GOT3 (cell line): ENCODE measurements around the gene ABCB6.

Source experiments
- DNase-seq: peaks from one replicate; lab custom pipeline; 2025; ENCODE audit warnings: mixed read lengths; lab: John Stamatoyannopoulos, UW

Gene ABCB6

GRCh38 chr2:219245148-219245898, 26.6 kb upstream of the ABCB6 start, which contains the start of the genes GLB1L and STK16:
TSS of gene GLB1L (minus strand) at chr2:219245444. CDS start at chr2:219243573, 1,871 bp downstream.
TSS of gene STK16 (plus strand) at chr2:219245479. CDS start at chr2:219246000, 521 bp downstream.
- peak; percentile 74 for DNase-seq

GRCh38 chr2:219244789-219245147, 26.0 kb upstream of the ABCB6 start:
- no peak for DNase-seq

- no peak for DNase-seq
Observed at GRCh38 chr2:219243291-219243761, 24.6 kb upstream of the ABCB6 start.

GRCh38 chr2:219234331-219234730, 15.6 kb upstream of the ABCB6 start:
- no peak for DNase-seq

GRCh38 chr2:219230059-219230540, 11.3 kb upstream of the ABCB6 start:
- no peak for DNase-seq

GRCh38 chr2:219229305-219230058, 10.7 kb upstream of the ABCB6 start, which contains the start of the genes ANKZF1 and ATG9A:
TSS of gene ANKZF1 (plus strand) at chr2:219229806. CDS start at chr2:219230258, 452 bp downstream.
TSS of gene ATG9A (minus strand) at chr2:219229636. CDS start at chr2:219228024, 1,612 bp downstream.
- DNase-seq, result peak; percentile 89

- DNase-seq, result no peak
Observed at GRCh38 chr2:219228911-219229304, 10.2 kb upstream of the ABCB6 start.

- no peak for DNase-seq
Observed at GRCh38 chr2:219228041-219228910, 9.5 kb upstream of the ABCB6 start.

GRCh38 chr2:219225350-219225749, 6.6 kb upstream of the ABCB6 start:
- DNase-seq, result no peak

- DNase-seq, result no peak
Observed at GRCh38 chr2:219223831-219224610, 5.3 kb upstream of the ABCB6 start.

GRCh38 chr2:219221957-219222518, 3.3 kb upstream of the ABCB6 start:
- no peak for DNase-seq

GRCh38 chr2:219220652-219221402, 2.1 kb upstream of the ABCB6 start:
- no peak for DNase-seq

- no peak for DNase-seq
Observed at GRCh38 chr2:219219784-219220532, 1.2 kb upstream of the ABCB6 start.

GRCh38 chr2:219218217-219218731, 484 bp downstream of the ABCB6 start:
- DNase-seq, result peak; percentile 67

- DNase-seq, result no peak
Observed at GRCh38 chr2:219216535-219216915, 2.2 kb downstream of the ABCB6 start.

- DNase-seq, result no peak
Observed at GRCh38 chr2:219215871-219216534, 2.8 kb downstream of the ABCB6 start.

- DNase-seq, result no peak
Observed at GRCh38 chr2:219214786-219215185, 4.0 kb downstream of the ABCB6 start.

GRCh38 chr2:219214141-219214540, 4.6 kb downstream of the ABCB6 start:
- no peak for DNase-seq
